PC-3 (cell line): ENCODE measurements around the gene MBOAT7. TPM values are rescaled to one million over a fixed set of nuclear protein-coding genes. Genes with fewer than 3 reads are reported as not detected.
A peak's percentile ranks its signal among the peaks of the same experiment; 100 is the strongest.
"Not testable (repeated sequence)": the region's sequence is repeated elsewhere in the genome, so short reads cannot be mapped to it uniquely, and the experiment has no call there.

ENCODE experiments used
- ATAC-seq: fragments of 200-7000 bp; cut with Tn5 transposase; 2 replicates; pipeline ENCODE4 v1.9.1; 2020; ENCODE audit warnings: mild to moderate bottlenecking, moderate library complexity
- BruUV-seq: library from RNA; stranded (reverse); fragments of 400-500 nt; replicated peaks from 2 replicates; lab custom pipeline; 2021; lab: Mats Ljungman, UMichigan
- CTCF ChIA-PET: fragments of 300-600 bp; sonication (Branson Sonifier 250); formaldehyde crosslinking; loops from one replicate; lab custom pipeline; 2022; ENCODE audit warnings: antibody characterized with exemption; lab: Charles Lee
- POLR2A ChIA-PET: fragments of 300-600 bp; sonication (Branson Sonifier 250); formaldehyde crosslinking; loops from one replicate; lab custom pipeline; 2022; ENCODE audit warnings: antibody characterized with exemption; ENCODE audit not compliant: unreplicated experiment; lab: Charles Lee
- DNase-seq: peaks from one replicate; pipeline ENCODE4 v3.0.0-alpha.2; 2015
- H2AFZ ChIP-seq: fragments of 300-600 bp; sonication (generic); 2 replicates; pipeline ENCODE4 v1.6.0; 2016; ENCODE audit warnings: antibody characterized with exemption, low read length
- H3F3A ChIP-seq: fragments of 300-600 bp; sonication (generic); one replicate; pipeline ENCODE4 v1.6.0; 2017; ENCODE audit warnings: antibody characterized with exemption, low read length, control low read depth, mild to moderate bottlenecking; ENCODE audit not compliant: unreplicated experiment
- H3K27ac ChIP-seq: fragments of 300-600 bp; sonication (generic); 2 replicates; pipeline ENCODE4 v1.5.1; 2016; ENCODE audit warnings: mild to moderate bottlenecking, low read length
- H3K27me3 ChIP-seq: fragments of 300-600 bp; sonication (generic); 2 replicates; pipeline ENCODE4 v1.6.1; 2016; ENCODE audit warnings: low read length, mixed read lengths
- H3K36me3 ChIP-seq: fragments of 300-600 bp; sonication (generic); 2 replicates; pipeline ENCODE4 v1.6.1; 2016; ENCODE audit warnings: low read depth, mixed run types, low read length, mixed read lengths
- H3K4me1 ChIP-seq: fragments of 300-600 bp; sonication (generic); 2 replicates; pipeline ENCODE4 v1.5.1; 2016; ENCODE audit warnings: low read length; ENCODE audit not compliant: insufficient read depth
- H3K4me2 ChIP-seq: fragments of 300-600 bp; sonication (generic); 2 replicates; pipeline ENCODE4 v1.6.0; 2016; ENCODE audit warnings: low read length
- H3K4me3 ChIP-seq: fragments of 300-600 bp; sonication (generic); 2 replicates; pipeline ENCODE4 v1.5.1; 2016; ENCODE audit warnings: mild to moderate bottlenecking, low read length, mixed read lengths
- H3K79me2 ChIP-seq: fragments of 300-600 bp; sonication (generic); 2 replicates; pipeline ENCODE4 v1.6.1; 2017; ENCODE audit warnings: low read length, mixed read lengths
- H3K9ac ChIP-seq: fragments of 300-600 bp; sonication (generic); 2 replicates; pipeline ENCODE4 v1.6.0; 2016; ENCODE audit warnings: mild to moderate bottlenecking, low read length
- H3K9me2 ChIP-seq: fragments of 300-600 bp; sonication (generic); replicated peaks from 2 replicates; pipeline ENCODE4 v1.6.1; 2016; ENCODE audit warnings: mixed run types, low read length, mixed read lengths
- H3K9me3 ChIP-seq: fragments of 300-600 bp; sonication (generic); 2 replicates; pipeline ENCODE4 v1.6.1; 2016; ENCODE audit warnings: low read length, mixed read lengths
- H4K20me1 ChIP-seq: fragments of 300-600 bp; sonication (generic); 2 replicates; pipeline ENCODE4 v1.6.1; 2016; ENCODE audit warnings: low read length, mixed read lengths
- EZH2 ChIP-seq: fragments of 300-600 bp; sonication (generic); IDR thresholded peaks from one replicate; pipeline ENCODE4 v1.6.1; 2017; ENCODE audit warnings: antibody characterized with exemption, mild to moderate bottlenecking, low read length; ENCODE audit not compliant: unreplicated experiment
- EZH2phosphoT487 ChIP-seq: fragments of 300-600 bp; sonication (generic); IDR thresholded peaks from 2 replicates; pipeline ENCODE4 v1.6.1; 2018; ENCODE audit warnings: mild to moderate bottlenecking, antibody characterized with exemption, low read length, borderline replicate concordance
- intact Hi-C: fragments of 100-400 bp; cut with micrococcal nuclease; formaldehyde crosslinking; loops from 2 replicates; pipeline ENCODE4 v1.9.0; 2023
- total RNA-seq: library from RNA; depleted of rRNA; stranded (reverse); fragments of >200 nt; gene quantifications from 2 replicates; pipeline ENCODE4 v1.2.3, GENCODE V29; 2014
- TF ChIP-seq, protein P1 (sequence below): fragments of 300-600 bp; sonication (generic); conservative IDR thresholded peaks from 2 replicates; pipeline ENCODE4 v1.5.1; 2017; ENCODE audit warnings: antibody characterized with exemption, low read depth, mild to moderate bottlenecking, low read length

The MBOAT7 gene
- total RNA-seq, 1 experiment from 2014 or later: 231 TPM

DNA sequence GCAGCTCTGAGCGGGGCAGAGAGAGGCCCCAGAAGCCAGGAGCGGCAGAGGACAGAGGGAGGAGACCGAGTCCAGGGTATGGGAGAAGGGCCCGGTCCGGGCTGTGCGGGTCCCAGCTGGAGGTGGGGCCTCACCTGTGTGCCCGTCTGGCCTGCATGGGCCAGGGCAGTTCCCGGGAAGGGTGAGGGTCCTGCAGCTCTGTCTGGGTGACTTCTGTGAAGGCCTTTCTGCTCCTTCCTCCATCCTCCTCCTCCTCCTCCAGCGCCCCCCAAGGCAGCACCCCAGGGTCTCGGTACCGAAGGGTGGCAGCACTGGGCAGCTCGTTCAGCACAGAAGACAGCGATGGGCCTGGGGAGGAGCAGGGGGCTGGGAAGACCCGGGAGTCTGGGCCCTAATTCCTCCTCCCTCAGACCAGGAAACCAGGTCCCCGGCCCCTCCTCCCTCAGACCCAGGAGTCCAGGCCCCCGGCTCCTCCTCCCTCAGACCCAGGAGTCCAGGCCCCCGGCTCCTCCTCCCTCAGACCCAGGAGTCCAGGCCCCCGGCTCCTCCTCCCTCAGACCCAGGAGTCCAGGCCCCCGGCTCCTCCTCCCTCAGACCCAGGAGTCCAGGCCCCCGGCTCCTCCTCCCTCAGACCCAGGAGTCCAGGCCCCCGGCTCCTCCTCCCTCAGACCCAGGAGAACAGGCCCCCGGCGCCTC lies 17.5 kb downstream of the MBOAT7 start:
- intact Hi-C loops: loop anchor here (2.0 kb wide), 1 partner anchor 17 kb away; the partner anchor contains the start of gene MBOAT7

DNA sequence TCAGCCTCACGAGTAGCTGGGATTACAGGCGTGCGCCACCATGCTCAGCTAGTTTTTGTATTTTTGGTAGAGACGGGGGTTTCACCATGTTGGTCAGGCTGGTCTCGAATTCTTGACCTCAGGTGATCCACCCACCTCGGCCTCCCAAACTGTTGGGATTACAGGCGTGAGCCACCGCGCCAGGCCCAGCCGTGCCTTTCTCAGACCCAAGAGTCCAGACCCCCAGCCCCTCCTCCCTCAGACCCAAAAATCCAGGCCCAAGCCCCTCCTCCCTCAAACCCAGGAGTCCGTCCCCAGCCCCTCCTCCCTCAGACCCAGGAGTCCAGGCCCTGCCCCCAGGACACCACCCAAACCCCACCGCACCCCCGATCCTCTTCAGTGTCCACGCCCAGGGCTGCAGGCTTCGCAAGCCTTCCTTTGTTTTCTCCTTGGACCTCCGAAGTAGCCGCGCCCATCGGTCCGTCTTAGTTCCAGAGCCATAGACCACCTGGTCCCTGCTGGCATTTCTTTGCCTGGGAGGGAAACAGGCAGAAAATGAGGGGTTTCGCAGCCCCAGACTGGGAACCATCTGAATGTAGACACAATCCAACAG lies 20.1 kb downstream of the MBOAT7 start:
- ChIA-PET POLR2A (interaction anchor here (0.6 to 1.1 kb wide), 2 partner anchors 9 to 32 kb away, joined by 3 to 15 read pairs; partner anchors contain the start of gene CNOT3), CTCF (interaction anchor here (0.6 to 1.0 kb wide), 4 partner anchors 20 to 1244 kb away, joined by 3 to 6 read pairs (median 3); partner anchors contain the start of gene MBOAT7)
- H3K9ac ChIP-seq: no peak overlapping the region
- H3F3A ChIP-seq: no peaks in the 10 kb centered on the region
- H3K9me3 ChIP-seq: no peaks in the 10 kb centered on the region
- H3K27ac ChIP-seq: no peak overlapping the region
- no peaks in the 10 kb centered on the region for H3K27me3 ChIP-seq
- H3K4me3 ChIP-seq: no peak overlapping the region
- H3K9me2 ChIP-seq: no peaks in the 10 kb centered on the region
- peaks cover 13% of the 10 kb centered on the region for H3K4me1 ChIP-seq
- H4K20me1 ChIP-seq: no peaks in the 10 kb centered on the region
- H3K4me2 ChIP-seq: no peak overlapping the region
- no peaks in the 10 kb centered on the region for H3K79me2 ChIP-seq
- no peak for ATAC-seq
- intact Hi-C loops: no loop called here
- TF ChIP-seq, protein P1, sequence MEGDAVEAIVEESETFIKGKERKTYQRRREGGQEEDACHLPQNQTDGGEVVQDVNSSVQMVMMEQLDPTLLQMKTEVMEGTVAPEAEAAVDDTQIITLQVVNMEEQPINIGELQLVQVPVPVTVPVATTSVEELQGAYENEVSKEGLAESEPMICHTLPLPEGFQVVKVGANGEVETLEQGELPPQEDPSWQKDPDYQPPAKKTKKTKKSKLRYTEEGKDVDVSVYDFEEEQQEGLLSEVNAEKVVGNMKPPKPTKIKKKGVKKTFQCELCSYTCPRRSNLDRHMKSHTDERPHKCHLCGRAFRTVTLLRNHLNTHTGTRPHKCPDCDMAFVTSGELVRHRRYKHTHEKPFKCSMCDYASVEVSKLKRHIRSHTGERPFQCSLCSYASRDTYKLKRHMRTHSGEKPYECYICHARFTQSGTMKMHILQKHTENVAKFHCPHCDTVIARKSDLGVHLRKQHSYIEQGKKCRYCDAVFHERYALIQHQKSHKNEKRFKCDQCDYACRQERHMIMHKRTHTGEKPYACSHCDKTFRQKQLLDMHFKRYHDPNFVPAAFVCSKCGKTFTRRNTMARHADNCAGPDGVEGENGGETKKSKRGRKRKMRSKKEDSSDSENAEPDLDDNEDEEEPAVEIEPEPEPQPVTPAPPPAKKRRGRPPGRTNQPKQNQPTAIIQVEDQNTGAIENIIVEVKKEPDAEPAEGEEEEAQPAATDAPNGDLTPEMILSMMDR: no peak
- TF ChIP-seq EZH2phosphoT487 (no peak), EZH2 (no peak)
- no TSS peak for BruUV-seq
- H3K36me3 ChIP-seq: no peaks in the 10 kb centered on the region
- H2AFZ ChIP-seq: no peak overlapping the region
- DNase-seq: no peak

More for the DNA sequence above, 17.5 kb downstream of the MBOAT7 start:
- H3F3A ChIP-seq, H3K27me3 ChIP-seq, H3K36me3 ChIP-seq, H2AFZ ChIP-seq, CTCF ChIA-PET, H3K79me2 ChIP-seq, ATAC-seq, H3K9me2 ChIP-seq, H3K27ac ChIP-seq, H4K20me1 ChIP-seq, H3K9me3 ChIP-seq, BruUV-seq: not testable (repeated sequence)
- Histone ChIP-seq H3K4me2 (peak overlapping the region; percentile 82), H3K9ac (peak overlapping the region; percentile 3; the same call in 1 of the 2 replicates), H3K4me3 (peak overlapping the region; percentile 65), H3K4me1 (peaks cover 10% of the 10 kb centered on the region; the same call in 1 of the 2 replicates)
- TF ChIP-seq, protein P1: 0 out of 2 replicates have a peak, but pooled peaks have one; percentile 11
- DNase-seq: peak; percentile 1
- POLR2A ChIA-PET: interaction anchor here (0.6 kb wide), 1 partner anchor 18 kb away, joined by 3 read pairs; the partner anchor contains the start of gene MBOAT7
